T-helper 1 cell (primary cell): Measurements from ENCODE around the gene OCA2.
"Not testable (repeated sequence)": the region's sequence is repeated elsewhere in the genome, so short reads cannot be mapped to it uniquely, and the experiment has no call there.

ENCODE experiments used
- DNase-seq, 5 donors: peaks; one replicate each; pipeline ENCODE4 v3.0.0-alpha.2; 2012 to 2020

The OCA2 gene

DNA sequence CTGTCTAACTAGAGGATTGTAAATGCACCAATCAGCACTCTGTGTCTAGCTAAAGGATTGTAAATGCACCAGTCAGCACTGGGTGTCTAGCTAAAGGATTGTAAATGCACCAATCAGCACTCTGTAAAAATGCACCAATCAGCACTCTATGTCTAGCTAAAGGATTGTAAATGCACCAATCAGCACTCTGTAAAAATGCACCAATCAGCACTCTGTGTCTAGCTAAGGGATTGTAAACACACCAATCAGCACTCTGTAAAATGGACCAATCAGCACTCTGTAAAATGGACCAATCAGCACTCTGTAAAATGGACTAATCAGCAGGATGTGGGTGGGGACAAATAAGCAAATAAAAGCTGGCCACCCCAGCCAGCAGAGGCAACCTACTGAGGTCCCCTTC, 331.7 kb downstream of the OCA2 start:
- not testable (repeated sequence) for DNase-seq

DNA sequence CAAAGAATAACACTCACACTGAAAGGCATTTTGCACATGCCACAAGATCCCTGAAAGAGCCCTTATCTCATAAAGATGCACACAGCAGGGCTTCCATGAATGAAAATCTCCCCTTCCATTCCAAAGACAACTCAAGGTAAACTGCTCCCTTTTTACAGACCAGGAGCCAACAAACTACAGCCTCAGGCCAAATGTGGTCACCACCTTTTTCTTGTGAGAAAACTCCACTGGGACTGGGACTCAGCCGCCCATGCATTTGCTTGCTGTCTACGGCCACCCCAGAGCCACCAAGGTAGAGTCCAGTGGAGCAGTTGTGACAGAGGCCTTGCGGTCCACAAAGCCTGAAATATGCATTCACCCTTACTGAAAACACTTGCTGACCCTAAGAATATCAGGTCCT, 334.8 kb downstream of the OCA2 start:
- DNase-seq: no peak

DNA sequence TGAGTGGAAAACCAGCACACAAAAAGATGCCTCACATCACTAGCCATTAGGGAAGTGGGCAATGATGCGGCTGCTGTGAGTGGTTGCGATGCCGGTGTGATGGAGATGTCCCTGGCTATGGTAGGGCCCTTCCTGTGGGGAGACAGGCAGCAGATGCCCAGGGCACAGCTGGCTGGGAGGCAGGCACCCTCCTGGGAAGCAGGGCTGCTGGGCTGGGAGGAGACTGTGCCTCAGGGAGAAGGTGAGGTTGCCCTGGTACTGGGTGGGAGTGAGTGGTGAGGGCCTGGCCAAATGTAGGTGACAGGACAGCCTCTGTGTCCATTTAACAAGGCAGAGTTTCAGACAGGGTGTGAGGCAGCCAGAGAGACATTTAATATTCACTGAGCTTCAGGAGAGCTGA, 335.6 kb downstream of the OCA2 start:
- DNase-seq: no peak

DNA sequence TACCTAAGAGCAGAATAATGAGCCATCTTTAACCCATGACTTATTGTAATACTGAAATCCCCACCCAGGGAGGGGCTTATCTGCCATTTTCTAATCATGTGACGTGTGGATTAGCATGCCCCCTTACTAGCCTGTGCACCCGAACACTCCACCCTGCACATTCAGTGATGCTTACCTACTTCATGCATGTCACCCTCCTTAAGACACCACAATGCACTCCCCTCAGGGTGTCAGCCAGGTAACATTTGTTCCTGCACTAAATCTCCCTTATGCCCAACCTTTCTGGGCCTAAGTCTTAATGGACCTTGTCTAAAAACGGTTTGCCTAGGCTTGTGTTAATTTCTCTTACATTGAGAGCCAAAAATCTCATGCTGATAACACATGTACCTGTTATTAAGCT, 336.6 kb downstream of the OCA2 start:
- DNase-seq: no peak

DNA sequence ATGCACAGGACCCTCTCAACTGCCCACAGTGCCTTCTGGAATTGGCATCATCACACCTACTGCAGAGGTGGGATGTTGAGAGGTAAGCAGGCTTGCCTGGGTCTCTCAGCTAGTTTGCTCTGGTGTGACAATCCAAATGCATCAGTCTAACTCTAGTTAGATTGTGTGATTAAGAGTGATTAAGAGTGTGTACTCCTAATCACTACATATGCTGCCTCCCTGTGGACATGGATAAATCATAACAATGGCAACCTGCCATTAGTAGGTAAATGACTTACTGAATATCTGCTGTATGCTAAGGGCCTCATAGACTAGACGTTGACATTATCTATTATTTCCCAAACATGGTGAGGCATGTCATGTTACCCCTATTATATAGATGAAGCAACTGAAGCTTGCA, 342.1 kb downstream of the OCA2 start:
- no peak for DNase-seq

DNA sequence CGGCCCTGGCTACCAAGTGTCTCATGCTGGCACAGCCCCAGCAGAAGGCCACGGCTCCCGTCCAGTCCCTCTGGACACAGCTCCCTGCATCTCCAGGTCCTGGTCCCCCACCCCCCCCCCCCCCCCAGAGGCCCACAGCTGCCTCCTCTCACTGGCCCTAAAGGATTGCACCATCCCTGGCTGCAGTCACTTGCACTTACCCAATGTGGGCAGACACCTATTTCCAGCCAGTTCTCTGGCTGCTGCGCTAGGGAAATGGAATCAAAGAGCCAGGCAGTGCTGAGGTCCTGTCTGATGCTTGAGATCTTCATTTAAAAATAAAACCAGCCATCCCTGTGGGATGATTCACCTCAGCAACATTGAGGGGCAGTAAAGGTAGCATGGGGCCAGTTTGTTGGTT, 346.4 kb downstream of the OCA2 start:
- DNase-seq: no peak

DNA sequence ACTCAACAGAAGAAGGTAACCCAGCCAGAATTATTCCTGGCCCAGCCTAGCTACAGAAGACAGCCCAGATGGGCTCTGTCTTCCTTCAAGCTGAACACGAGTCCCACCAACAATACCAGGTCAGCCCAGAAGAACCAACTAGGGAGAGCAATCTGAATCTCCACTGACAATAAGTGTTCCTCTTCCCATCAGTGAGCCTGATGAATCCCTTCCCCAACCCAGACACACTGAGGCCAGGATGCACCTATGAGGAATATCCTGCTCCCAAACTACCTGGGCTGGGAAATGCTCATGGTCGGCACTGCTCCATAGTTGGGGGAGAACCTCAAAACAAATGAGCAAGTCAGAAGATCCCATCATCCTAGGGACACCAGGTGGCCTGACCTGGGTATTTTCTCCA, 351.1 kb downstream of the OCA2 start:
- no peak for DNase-seq

DNA sequence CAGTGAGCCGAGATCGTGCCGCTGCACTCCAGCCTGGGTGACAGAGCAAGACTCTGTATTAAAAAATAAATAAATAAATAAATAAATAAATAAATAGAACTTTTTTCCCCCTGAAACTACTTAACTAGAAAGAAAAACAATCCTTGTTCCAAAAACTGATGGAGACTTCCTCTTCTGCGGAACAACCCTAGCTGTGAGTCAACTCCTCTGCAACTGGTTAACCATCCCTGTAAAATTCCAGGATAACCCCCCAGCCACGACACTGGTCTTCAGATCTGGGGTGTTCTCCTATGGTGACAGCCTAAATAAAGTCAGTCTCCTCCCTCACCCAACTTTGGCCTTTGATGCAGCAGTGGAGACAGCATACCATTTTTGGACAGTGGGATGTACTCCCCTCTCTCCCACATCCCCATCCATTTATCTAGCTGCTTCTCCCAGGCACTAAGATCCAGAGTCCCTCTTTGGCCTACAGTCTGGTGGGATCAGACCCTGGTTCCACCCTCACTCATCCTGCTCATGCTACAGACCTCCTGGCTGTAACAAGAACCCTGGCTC, 352.6 kb downstream of the OCA2 start:
- DNase-seq: no peak

DNA sequence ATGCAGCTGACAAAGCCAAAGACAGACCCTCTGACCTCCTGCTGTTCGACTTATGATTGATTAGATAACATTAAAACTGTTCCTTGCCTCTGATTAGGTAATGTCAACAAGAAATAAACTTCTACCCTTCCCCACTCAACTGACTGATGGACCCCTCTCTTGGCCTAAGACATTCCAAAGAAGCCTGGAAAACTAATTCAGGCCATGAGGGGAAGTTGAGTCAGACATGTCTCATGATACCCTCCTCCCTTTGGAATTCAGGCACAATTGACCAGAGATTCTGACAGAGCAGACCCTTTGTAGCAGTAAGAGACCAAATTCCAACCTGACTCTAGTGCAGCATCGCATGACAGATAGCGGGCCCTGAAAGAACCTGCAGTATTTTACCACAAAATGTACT, 354.5 kb downstream of the OCA2 start:
- no peak for DNase-seq

DNA sequence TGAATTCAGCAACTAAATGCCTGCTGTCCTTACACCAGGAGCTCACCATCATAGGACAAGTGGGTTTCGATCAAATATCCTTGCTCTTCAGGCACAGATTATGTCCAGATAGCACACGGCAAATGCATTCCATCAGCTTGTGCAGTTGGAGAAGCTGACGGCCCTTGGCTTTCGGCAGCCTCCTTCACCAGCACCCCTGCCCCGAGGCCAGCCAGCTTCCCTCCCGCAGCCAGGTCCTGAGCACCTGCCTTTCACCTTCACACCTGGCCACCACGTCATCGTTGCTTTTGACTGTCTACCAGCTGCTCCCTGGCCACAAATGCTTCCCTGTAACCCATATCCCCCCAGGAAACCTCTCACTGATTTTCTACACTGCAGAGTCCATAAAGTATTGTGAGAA, 355.5 kb downstream of the OCA2 start:
- no peak for DNase-seq

DNA sequence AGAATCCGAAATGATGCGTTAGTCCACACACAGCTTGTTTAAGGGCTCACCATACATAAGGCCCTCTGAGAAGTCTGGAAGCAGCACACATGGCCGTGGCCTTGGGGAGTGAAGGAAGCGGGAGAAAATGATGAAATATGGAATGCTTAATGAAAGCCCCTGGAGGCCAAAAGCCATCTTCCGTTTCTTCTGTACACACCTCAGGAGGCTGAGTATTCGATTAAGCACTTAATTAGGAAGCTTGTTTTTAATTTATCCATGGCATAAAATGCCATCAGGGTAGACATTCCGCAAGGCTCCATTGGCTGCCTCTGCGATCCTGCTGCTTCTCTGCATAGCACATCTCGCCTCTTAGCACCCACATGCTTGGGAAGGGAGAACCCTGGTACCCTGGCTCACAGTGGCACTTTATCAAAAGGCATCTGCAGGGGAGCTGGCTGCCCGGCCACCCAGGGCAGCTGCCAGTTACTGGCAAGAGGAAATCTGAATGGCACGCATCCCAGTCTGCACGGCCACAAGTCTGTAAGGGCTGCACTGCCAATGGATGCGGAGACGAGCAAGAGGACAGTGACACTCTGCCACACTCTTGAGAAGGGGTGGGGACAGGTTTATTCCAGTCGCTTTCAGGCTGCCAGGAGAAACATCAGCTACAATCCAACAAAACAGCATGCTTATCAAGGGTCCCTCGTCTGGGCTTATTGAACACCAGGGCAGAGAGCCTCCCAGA, 356.2 kb downstream of the OCA2 start:
- no peak for DNase-seq

DNA sequence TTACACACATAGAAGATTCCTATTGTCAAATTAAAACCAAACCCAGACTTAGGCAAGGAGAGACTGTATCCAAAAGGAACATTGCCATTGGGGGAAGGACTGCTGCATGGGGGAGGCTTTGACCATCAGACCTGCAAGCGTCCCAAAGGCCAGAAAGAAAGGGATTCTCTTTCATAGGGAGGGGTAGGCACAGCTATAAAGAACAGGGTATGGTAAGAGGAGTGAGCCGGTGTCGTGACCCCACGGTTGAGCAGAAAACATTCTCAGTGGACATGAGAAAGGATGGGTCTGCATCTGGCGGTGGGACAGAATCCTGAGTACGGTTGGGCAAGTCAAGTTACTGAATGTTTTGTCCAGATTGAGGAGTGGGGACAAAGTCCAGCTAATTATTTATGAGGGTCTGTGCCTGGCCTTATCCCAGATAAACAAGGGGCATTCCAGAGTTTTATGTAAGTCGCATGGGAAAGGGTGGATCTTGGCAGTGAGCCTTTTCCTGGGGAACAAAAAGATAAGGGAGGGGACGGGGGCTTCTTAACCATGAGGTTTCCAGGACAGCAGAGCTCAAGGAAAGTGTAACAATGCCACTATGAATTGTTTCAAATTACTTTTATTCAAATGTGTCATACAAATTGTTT, 357.8 kb downstream of the OCA2 start:
- no peak for DNase-seq

DNA sequence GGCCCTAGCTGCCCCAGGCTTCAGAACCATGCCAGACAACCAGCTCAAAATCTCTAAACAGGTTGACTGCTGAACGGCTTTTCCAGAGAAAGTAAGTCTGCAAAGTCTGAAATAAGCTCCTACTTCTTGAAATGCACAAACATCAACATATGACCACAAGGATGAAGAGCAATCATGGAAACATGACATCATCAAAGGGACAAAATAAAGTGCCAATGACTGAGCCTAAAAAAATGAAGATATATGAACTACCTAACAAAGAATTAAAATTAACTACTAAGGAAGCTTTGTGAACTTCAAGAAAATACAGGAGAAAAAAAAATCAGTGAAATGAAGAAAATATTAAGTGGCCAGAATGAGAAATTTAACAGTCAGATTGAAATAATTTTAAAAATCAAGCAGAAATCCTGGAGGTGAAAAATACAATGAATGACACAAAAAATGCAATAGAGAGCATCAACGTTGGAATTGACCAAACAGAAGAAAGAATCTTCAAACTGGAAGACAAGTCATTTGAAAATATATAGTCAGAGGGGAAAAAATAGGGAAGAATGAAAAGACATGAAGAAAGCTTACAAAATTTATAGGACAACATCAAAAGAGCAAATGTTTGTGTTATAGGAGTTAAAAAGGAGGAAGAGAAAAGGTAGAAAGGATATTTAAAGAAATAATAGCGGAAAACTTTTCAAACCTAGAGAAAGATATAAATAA, 364.2 kb downstream of the OCA2 start:
- no peak for DNase-seq

DNA sequence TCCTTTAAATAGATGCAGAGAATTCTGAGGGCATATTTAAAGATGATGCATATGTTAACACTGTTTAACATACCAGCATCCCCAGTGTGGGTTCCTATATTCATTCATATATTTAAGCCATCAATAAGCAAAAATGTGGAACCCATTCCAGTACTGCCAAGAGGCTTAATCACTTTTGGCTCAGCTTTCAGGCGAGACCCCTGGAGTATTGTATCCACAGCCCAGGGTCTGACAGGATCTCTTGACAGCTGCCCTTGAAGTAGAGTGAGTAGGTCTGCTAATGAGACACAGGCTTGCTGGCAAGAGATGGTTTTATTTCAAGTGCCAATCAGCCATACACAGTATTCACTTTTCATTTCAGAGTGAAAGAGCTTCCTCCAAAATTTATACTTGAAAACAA, 367.3 kb downstream of the OCA2 start:
- no peak for DNase-seq

DNA sequence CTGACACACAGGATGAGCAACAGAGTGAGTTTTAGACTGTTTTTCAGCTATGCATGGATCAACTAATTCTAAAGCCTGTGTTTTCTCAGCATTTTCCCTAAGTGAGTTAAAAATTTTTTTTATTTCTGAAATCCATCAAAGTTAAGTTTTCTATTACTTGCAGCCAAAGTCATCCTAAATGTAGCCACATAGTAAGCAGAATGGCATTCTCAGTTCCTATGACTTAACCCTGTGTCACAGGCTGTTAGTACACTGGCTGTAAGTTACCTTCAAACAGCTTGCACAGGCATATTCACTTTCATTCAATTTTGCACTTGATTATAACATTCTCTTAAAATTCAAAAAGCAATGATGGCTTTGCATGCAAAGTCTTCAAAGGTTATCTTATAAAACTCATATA, 368.2 kb downstream of the OCA2 start:
- no peak for DNase-seq

DNA sequence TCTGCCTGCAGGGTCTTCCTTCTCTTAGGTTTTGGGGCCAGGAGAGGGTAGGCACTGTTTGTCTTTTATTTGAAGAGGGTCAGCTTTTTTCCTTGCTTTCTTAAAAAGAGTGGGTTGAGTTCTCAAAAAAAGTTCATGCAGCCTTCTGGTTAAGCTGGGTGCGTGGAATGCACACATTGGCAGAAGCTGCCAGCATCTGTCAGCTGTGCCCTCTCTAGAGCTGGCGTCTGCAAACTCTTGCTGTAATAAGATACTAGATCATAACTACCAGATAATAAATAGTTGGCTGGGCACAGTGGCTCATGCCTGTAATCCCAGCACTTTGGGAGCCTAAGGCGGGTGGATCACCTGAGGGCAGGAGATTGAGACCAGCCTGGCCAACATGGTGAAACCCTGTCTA, 373.4 kb downstream of the OCA2 start:
- no peak for DNase-seq

DNA sequence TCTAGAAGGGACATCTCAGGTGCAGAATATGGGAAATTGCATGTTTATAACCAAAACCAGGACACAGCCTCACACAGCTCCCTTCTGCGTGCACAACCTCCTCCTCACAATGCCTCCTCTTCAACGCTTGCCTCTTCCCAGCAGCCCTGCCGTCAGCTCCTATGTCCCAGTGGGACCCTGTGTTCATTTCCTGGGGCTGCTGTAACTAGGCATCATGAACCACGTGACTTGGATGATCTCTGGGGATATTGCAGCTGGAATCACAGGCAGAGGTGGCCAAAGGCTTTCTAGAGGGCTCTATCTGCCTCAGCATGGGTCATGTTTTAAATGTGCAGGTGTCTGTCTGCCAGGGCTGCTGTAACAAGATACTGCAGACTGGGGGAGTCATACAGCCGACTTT, 375.3 kb downstream of the OCA2 start:
- no peak for DNase-seq

DNA sequence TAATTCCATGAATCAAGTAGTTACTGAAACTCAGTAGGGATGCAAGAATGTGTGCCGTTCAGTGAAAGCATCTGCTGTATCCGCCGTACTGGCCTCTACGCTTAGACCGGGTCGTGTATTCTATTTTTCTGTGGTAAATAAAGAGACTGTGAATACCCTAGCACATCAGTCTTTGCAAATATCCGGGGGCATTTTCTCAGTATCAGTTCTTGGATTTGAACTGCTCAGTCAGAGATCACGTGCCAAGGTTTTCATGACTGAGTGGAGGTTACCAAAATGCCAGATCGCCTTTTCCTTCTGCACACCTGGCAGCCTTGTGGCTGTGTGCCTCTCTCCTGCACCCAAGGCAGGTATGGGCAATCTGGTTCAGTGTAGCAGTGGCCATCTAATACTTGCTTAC, 377.0 kb downstream of the OCA2 start:
- DNase-seq: no peak

DNA sequence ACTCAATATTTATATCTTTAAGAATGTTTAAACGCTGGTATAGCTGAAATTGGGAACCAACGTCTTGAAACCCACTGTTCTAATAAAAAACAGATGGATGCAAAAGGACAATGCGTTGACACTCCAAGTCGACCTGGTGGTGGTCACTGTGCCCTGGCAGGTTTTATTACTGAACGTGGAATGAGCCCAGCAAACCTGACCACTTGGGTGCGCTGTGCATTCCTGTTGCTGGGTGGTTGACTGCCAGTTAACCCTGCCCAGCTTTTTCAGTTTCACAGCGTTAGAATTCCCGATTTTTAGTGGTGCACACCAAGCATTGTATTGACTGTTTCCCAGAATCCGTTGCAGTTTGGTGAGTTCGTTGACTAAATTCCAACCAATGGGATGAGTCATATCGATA, 384.4 kb downstream of the OCA2 start:
- DNase-seq: no peak

DNA sequence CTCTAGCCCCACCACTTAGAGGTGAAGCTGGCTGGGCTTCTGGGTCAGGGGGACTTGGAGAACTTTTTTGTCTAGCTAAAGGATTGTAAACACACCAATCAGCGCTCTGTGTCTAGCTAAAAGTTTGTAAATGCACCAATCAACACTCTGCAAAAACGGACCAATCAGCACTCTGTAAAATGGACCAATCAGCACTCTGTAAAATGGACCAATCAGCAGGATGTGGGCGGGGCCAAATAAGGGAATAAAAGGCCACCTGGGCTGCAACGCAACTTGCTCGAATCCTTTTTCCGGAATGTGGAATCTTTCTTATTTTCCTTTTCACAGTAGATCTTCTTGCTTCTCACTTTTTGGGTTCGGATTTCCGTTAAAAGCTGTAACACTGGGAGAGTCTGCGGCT, 385.3 kb downstream of the OCA2 start:
- not testable (repeated sequence) for DNase-seq

DNA sequence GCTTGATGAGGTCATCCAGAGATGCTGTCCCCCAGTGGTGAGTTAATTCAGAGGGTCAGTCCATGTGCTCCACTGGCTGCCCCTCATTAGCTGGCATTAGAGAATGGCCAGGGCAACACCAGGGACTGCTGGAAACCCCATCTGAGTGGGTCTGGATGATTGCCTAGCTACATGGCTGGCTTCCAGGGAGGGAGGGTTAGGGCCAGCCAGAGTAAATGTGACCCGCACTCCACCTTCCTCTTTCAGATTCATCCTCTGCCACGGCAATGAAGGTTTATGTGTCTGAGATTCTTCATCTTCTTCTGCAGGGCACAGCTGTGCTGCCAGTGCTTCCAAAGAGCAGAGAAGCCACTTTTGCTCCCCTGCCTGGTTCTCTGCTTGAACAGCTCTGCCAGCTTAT, 391.9 kb downstream of the OCA2 start:
- no peak for DNase-seq

DNA sequence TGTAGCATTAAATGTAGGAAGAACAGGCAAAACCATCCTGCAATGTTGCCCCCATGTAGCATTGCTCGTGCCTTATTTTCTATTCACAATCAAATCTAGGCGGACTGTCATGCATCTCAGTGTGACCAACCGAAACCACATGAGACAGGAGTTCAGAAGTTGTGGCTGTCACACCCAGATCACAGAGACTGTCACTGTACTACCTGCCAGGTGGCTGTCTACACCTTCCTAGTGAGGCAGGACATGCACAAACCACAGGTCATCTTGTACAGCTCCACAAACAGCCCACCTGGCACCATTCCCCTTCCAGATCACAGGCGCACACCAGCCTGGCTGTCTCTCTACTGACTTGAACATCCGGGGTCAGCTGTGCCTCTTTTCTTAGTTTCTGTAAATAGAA, 392.8 kb downstream of the OCA2 start:
- DNase-seq: no peak

DNA sequence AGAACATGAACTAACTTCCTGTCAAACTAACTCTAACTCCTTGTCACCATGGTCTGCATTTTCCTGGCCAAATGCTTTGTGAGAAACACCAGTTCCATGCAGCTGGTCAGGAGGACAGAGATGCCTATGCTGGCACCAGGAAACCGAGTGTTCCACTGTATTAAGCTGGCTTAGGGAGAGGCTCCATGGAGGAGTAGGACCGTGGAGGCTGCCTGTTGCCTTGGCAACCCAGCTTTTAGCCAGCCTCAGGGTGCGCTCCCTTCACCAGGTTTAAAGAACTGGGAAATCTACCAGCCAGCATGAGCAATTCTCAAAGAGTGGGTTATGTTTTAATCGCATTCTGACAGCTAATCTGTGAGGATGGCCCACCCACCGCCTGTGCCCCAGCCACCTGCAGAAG, 394.1 kb downstream of the OCA2 start:
- DNase-seq: no peak
